ENCODE results near the gene AACS.

The AACS gene

GRCh38 chr12:125092108-125092871, 27.1 kb downstream of the AACS start:
- Histone ChIP-seq H3K27me3 (ENCODE audit: insufficient read depth, poor library complexity, severe bottlenecking) (no peaks in the 10 kb centered on the region), H3K27ac (replicated peaks) (no peak overlapping the region), H3K4me3 (replicated peaks; ENCODE audit: insufficient read depth, low read length) (no peak overlapping the region)
- TF ChIP-seq REST (IDR thresholded peaks at IDR 0.05; ENCODE audit: insufficient replicate concordance, low read depth) (no peak), POLR2AphosphoS5 (IDR thresholded peaks at IDR 0.05; ENCODE audit: low read depth) (no peak), SPI1 (IDR thresholded peaks at IDR 0.05; ENCODE audit: borderline replicate concordance, low read depth) (no peak), CTCF (IDR thresholded peaks at IDR 0.05; ENCODE audit: insufficient read depth, low read length) (no peak), GABPA (IDR thresholded peaks at IDR 0.05; ENCODE audit: low read depth) (no peak)
- no peak for DNase-seq (ENCODE audit: low read depth in 1 of 2, low spot score in 1 of 2)

- no peak for DNase-seq (ENCODE audit: low read depth in 1 of 2, low spot score in 1 of 2)
- Histone ChIP-seq H3K27me3 (ENCODE audit: insufficient read depth, poor library complexity, severe bottlenecking) (no peaks in the 10 kb centered on the region), H3K4me3 (replicated peaks; ENCODE audit: insufficient read depth, low read length) (no peak overlapping the region), H3K27ac (replicated peaks) (no peak overlapping the region)
- TF ChIP-seq POLR2AphosphoS5 (IDR thresholded peaks at IDR 0.05; ENCODE audit: low read depth) (no peak), SPI1 (IDR thresholded peaks at IDR 0.05; ENCODE audit: borderline replicate concordance, low read depth) (no peak), GABPA (IDR thresholded peaks at IDR 0.05; ENCODE audit: low read depth) (no peak), CTCF (IDR thresholded peaks at IDR 0.05; ENCODE audit: insufficient read depth, low read length) (no peak), REST (IDR thresholded peaks at IDR 0.05; ENCODE audit: insufficient replicate concordance, low read depth) (no peak)
Measured at GRCh38 chr12:125092872-125093680, 27.8 kb downstream of the AACS start.

- no peak overlapping the region for H3K27ac ChIP-seq (replicated peaks)
- no peak for DNase-seq (ENCODE audit: low read depth in 1 of 2, low spot score in 1 of 2)
- TF ChIP-seq CTCF (IDR thresholded peaks at IDR 0.05; ENCODE audit: insufficient read depth, low read length) (no peak), REST (IDR thresholded peaks at IDR 0.05; ENCODE audit: insufficient replicate concordance, low read depth) (no peak), GABPA (IDR thresholded peaks at IDR 0.05; ENCODE audit: low read depth) (no peak), SPI1 (IDR thresholded peaks at IDR 0.05; ENCODE audit: borderline replicate concordance, low read depth) (no peak)
- H3K27me3 ChIP-seq (ENCODE audit: insufficient read depth, poor library complexity, severe bottlenecking) = no peaks in the 10 kb centered on the region
- H3K4me3 ChIP-seq (replicated peaks; ENCODE audit: insufficient read depth, low read length) = no peak overlapping the region
Measured at GRCh38 chr12:125093681-125094330, 28.6 kb downstream of the AACS start.

Measured in HL-60 (cell line).